ENCODE measurements around the gene DOK6. TPM values are rescaled to one million over a fixed set of nuclear protein-coding genes. Genes with fewer than 3 reads are reported as not detected.

The DOK6 gene
- total RNA-seq, 1 donor from 2014 or later: 3.2 TPM

DNA sequence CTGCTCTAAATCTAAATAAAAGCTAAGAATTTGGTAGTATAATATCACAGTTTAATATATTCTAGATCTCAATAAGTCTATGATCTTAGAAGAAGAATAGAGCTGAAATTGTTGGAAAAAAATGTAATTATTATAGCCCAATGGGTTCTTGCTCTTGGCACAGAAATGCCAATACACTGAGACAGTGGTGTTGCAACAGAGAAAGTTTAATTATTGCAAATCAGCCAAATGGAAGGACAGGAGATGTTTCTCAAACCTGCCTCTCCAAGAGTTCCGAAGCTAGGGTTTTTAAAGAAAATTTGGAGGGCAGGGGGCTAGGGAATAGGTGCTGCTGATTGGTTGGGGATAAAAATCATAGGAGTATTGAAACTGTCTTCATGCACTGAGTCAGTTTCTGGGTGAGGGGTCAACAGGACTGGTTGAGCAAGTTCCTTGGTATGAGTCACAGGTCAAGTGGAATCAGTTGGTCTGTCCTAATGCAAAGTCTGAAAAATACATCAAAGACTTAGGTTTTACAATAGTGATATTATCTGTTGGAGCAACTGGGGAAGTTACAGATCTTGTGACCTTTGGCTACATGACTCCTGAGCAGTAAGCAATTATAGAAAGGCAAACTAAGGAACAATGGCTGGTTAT, 318.3 kb downstream of the DOK6 start:
- intact Hi-C loops (cut with DNase I): no loop called here
- ATAC-seq: no peak
- DNase-seq: no peak
- Histone ChIP-seq H3K27ac (no peak overlapping the region), H3K4me3 (no peak overlapping the region), H3K36me3 (no peaks in the 10 kb centered on the region), H3K9me3 (peaks cover 22% of the 10 kb centered on the region), H3K27me3 (ENCODE audit: low read depth) (no peaks in the 10 kb centered on the region), H3K4me1 (no peaks in the 10 kb centered on the region)
- TF ChIP-seq, protein P1, sequence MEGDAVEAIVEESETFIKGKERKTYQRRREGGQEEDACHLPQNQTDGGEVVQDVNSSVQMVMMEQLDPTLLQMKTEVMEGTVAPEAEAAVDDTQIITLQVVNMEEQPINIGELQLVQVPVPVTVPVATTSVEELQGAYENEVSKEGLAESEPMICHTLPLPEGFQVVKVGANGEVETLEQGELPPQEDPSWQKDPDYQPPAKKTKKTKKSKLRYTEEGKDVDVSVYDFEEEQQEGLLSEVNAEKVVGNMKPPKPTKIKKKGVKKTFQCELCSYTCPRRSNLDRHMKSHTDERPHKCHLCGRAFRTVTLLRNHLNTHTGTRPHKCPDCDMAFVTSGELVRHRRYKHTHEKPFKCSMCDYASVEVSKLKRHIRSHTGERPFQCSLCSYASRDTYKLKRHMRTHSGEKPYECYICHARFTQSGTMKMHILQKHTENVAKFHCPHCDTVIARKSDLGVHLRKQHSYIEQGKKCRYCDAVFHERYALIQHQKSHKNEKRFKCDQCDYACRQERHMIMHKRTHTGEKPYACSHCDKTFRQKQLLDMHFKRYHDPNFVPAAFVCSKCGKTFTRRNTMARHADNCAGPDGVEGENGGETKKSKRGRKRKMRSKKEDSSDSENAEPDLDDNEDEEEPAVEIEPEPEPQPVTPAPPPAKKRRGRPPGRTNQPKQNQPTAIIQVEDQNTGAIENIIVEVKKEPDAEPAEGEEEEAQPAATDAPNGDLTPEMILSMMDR (IDR thresholded peaks at IDR 0.05): no peak

- peaks cover 22% of the 10 kb centered on the region for H3K9me3 ChIP-seq
- TF ChIP-seq, protein P1 (IDR thresholded peaks at IDR 0.05): no peak
- no peaks in the 10 kb centered on the region for H3K36me3 ChIP-seq
- no peaks in the 10 kb centered on the region for H3K27me3 ChIP-seq (ENCODE audit: low read depth)
- ATAC-seq: no peak
- H3K4me3 ChIP-seq: no peak overlapping the region
- H3K27ac ChIP-seq: no peak overlapping the region
- intact Hi-C loops (cut with DNase I): no loop called here
- H3K4me1 ChIP-seq: no peaks in the 10 kb centered on the region
- DNase-seq: no peak
Observed at GRCh38 chr18:69720422-69720821, 319.7 kb downstream of the DOK6 start.

GRCh38 chr18:69723434-69723833, 322.7 kb downstream of the DOK6 start:
- Histone ChIP-seq H3K36me3 (no peaks in the 10 kb centered on the region), H3K27ac (no peak overlapping the region), H3K4me3 (no peak overlapping the region), H3K9me3 (peaks cover 15% of the 10 kb centered on the region), H3K27me3 (ENCODE audit: low read depth) (no peaks in the 10 kb centered on the region), H3K4me1 (no peaks in the 10 kb centered on the region)
- ATAC-seq (no peak), DNase-seq (no peak)
- intact Hi-C loops (cut with DNase I): no loop called here
- TF ChIP-seq, protein P1 (IDR thresholded peaks at IDR 0.05): no peak

DNA sequence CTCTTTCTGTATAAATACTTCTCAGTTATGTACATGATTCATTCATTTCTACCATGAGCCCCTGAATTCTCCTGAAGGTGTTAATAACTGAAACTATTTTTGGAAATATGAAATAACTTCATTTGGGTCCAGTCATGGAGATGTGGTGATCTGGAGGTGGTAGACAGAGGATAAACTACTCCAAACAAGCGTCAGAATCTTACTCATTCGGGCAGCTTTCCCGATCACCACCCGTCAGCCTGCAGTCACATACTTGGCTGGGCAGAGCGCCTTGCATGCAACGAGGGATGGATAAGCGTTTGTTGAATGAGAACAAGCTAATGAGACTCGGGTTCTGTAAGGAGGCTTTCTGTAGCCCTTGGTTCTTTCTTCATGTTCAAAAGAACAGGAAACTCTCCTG, 324.3 kb downstream of the DOK6 start:
- Histone ChIP-seq H3K4me1 (no peaks in the 10 kb centered on the region), H3K27ac (no peak overlapping the region), H3K27me3 (ENCODE audit: low read depth) (no peaks in the 10 kb centered on the region), H3K4me3 (no peak overlapping the region), H3K36me3 (no peaks in the 10 kb centered on the region), H3K9me3 (no peaks in the 10 kb centered on the region)
- intact Hi-C loops (cut with DNase I): no loop called here
- TF ChIP-seq, protein P1 (IDR thresholded peaks at IDR 0.05): no peak
- DNase-seq (no peak), ATAC-seq (no peak)

GRCh38 chr18:69725855-69726508, 325.3 kb downstream of the DOK6 start:
- no peak for DNase-seq
- intact Hi-C loops (cut with DNase I): no loop called here
- Histone ChIP-seq H3K27ac (no peak overlapping the region), H3K4me1 (no peaks in the 10 kb centered on the region), H3K36me3 (no peaks in the 10 kb centered on the region), H3K9me3 (no peaks in the 10 kb centered on the region), H3K27me3 (ENCODE audit: low read depth) (no peaks in the 10 kb centered on the region), H3K4me3 (no peak overlapping the region)
- ATAC-seq: no peak
- TF ChIP-seq, protein P1 (IDR thresholded peaks at IDR 0.05): no peak

Measured in lower lobe of right lung (tissue), 2 donors.